ENCODE results near the gene GOLGA6L25.
"Not testable (repeated sequence)": the region's sequence is repeated elsewhere in the genome, so short reads cannot be mapped to it uniquely, and the experiment has no call there.

GOLGA6L25 gene

GRCh38 chr15:28553268-28553667 lies at the start of gene GOLGA6L25:
Gene GOLGA6L25, plus strand, starts transcription at chr15:28553568. Its CDS starts 61 bp downstream, at chr15:28553629.
- DNase-seq, result not testable (repeated sequence)

- not testable (repeated sequence) for DNase-seq
Measured at GRCh38 chr15:28508217-28508889, 45.0 kb upstream of the GOLGA6L25 start.

- not testable (repeated sequence) for DNase-seq
Measured at GRCh38 chr15:28514128-28514527, 39.2 kb upstream of the GOLGA6L25 start.

GRCh38 chr15:28515208-28515607 lies 38.2 kb upstream of the GOLGA6L25 start:
- not testable (repeated sequence) for DNase-seq

- not testable (repeated sequence) for DNase-seq
Measured at GRCh38 chr15:28532954-28533353, 20.4 kb upstream of the GOLGA6L25 start, which contains the start of gene GOLGA8G. Gene GOLGA8G, minus strand, starts transcription at chr15:28532971. Its CDS starts 62 bp downstream, at chr15:28532909.

- DNase-seq, result not testable (repeated sequence)
Measured at GRCh38 chr15:28573351-28573750, 20.0 kb downstream of the GOLGA6L25 start.

- not testable (repeated sequence) for DNase-seq
Measured at GRCh38 chr15:28588977-28589606, 35.7 kb downstream of the GOLGA6L25 start.

GRCh38 chr15:28589769-28590168 lies 36.4 kb downstream of the GOLGA6L25 start:
- DNase-seq, result not testable (repeated sequence)

GRCh38 chr15:28592395-28592794 lies 39.0 kb downstream of the GOLGA6L25 start:
- DNase-seq, result not testable (repeated sequence)

GRCh38 chr15:28593424-28594129 lies 40.2 kb downstream of the GOLGA6L25 start:
- DNase-seq, result not testable (repeated sequence)

GRCh38 chr15:28597471-28597870 lies 44.1 kb downstream of the GOLGA6L25 start:
- DNase-seq, result not testable (repeated sequence)

- not testable (repeated sequence) for DNase-seq
Measured at GRCh38 chr15:28598209-28598608, 44.8 kb downstream of the GOLGA6L25 start.

GRCh38 chr15:28602152-28602551 lies 48.8 kb downstream of the GOLGA6L25 start:
- DNase-seq, result not testable (repeated sequence)
